GM19397 (cell line): Measurements from ENCODE around the gene SLC25A3.

ENCODE experiments used
- ATAC-seq: cut with Tn5 transposase; IDR thresholded peaks from one replicate; pipeline ENCODE4 v1.9.1; 2021; ENCODE audit warnings: mild to moderate bottlenecking, moderate library complexity; ENCODE audit not compliant: unreplicated experiment

The SLC25A3 gene

GRCh38 chr12:98653866-98654493 is 60.5 kb downstream of the SLC25A3 start:
- no peak for ATAC-seq
